ENCODE measurements around the gene ACER3. TPM values are rescaled to one million over a fixed set of nuclear protein-coding genes. Genes with fewer than 3 reads are reported as not detected.

ACER3 gene
- total RNA-seq, 1 experiment from 2014 or later, result 10.7 TPM

DNA sequence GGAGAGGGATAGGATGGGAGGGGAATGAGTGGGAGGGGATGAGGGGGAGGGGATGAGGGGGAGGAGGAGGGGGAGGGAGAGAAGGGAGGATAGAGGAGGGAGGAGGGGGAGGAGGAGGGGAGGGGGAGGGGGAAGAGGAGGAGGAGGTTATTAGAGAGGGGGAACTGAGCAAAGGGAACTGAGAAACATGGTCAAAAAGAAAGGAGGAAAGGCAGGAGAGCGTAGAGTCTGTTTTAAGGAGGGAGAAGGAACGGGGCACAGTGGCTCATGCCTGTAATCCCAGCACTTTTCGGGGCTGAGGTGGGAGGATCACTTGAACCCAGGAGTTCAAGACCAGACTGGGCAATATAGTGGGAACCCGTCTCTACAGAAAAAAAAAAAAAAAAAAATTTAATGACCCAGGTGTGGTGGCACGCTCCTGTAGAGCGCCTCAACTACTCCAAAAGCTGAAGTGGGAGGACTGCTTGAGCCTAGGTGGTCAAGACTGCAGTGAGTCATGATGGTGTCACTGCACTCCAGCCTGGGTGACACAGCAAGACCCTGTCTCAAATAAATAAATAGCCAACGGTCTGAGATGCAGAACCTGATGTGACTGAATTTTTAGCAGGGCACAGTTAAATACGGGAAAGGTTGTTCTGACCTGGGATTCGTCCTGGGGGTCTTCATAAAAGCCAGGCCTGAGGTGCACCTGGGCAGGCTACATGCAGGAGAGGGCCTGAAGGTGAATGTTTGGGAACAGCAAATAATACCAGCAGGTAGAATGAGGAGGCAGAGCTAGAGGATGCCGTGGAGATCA, 177.5 kb downstream of the ACER3 start:
- Histone ChIP-seq H3K27me3 (ENCODE audit: low read length) (no peaks in the 10 kb centered on the region), H4K20me1 (ENCODE audit: insufficient read depth, low read depth, low read length) (no peaks in the 10 kb centered on the region), H3K9ac (ENCODE audit: low read length) (no peak overlapping the region), H3K79me2 (ENCODE audit: low read length) (no peaks in the 10 kb centered on the region), H3K4me2 (ENCODE audit: low read depth, low read length, poor library complexity, severe bottlenecking) (no peak overlapping the region), H3K9me3 (ENCODE audit: low read length) (no peaks in the 10 kb centered on the region), H2AFZ (ENCODE audit: low read length) (no peak overlapping the region), H3K4me3 (ENCODE audit: low read length) (no peak overlapping the region), H3K4me1 (ENCODE audit: low read length) (no peaks in the 10 kb centered on the region), H3K27ac (ENCODE audit: low read length) (no peak overlapping the region), H3K9me2 (replicated peaks; ENCODE audit: insufficient read depth, low read length) (no peaks in the 10 kb centered on the region), H3K36me3 (ENCODE audit: insufficient read depth, low read length) (no peaks in the 10 kb centered on the region)
- no peak for DNase-seq

DNA sequence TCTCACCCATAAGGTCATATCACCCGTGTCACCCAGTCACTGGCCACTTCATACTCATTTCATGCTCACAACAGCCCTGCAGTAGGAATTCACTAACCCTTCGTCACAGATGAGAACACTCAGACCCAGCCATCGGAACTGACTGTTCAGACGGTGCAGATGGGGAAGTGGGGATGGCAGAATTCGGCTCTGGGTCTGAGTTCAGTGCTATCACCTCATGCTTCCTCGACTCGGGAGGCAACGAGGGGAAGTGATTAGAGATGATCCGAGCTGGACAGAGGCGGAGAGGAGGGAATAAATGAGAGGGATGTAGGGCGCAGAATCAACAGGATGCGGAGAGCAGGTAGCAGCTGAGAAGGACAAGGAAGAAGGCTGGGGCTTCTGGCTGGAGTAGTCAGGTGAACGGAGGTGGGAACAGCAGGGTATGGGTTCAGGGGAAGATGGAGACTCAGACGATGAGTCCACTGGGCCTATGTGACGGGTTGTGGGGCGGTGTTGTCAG, 178.2 kb downstream of the ACER3 start:
- H3K36me3 ChIP-seq (ENCODE audit: insufficient read depth, low read length), result no peaks in the 10 kb centered on the region
- no peaks in the 10 kb centered on the region for H3K27me3 ChIP-seq (ENCODE audit: low read length)
- no peak overlapping the region for H3K9ac ChIP-seq (ENCODE audit: low read length)
- H3K9me2 ChIP-seq (replicated peaks; ENCODE audit: insufficient read depth, low read length), result no peaks in the 10 kb centered on the region
- no peaks in the 10 kb centered on the region for H3K4me1 ChIP-seq (ENCODE audit: low read length)
- DNase-seq, result no peak
- no peak overlapping the region for H3K4me2 ChIP-seq (ENCODE audit: low read depth, low read length, poor library complexity, severe bottlenecking)
- H4K20me1 ChIP-seq (ENCODE audit: insufficient read depth, low read depth, low read length), result no peaks in the 10 kb centered on the region
- H3K9me3 ChIP-seq (ENCODE audit: low read length), result no peaks in the 10 kb centered on the region
- no peak overlapping the region for H3K4me3 ChIP-seq (ENCODE audit: low read length)
- H2AFZ ChIP-seq (ENCODE audit: low read length), result no peak overlapping the region
- no peak overlapping the region for H3K27ac ChIP-seq (ENCODE audit: low read length)
- H3K79me2 ChIP-seq (ENCODE audit: low read length), result no peaks in the 10 kb centered on the region

- Histone ChIP-seq H3K36me3 (ENCODE audit: insufficient read depth, low read length) (no peaks in the 10 kb centered on the region), H3K9me2 (replicated peaks; ENCODE audit: insufficient read depth, low read length) (no peaks in the 10 kb centered on the region), H3K27me3 (ENCODE audit: low read length) (no peaks in the 10 kb centered on the region), H3K4me2 (ENCODE audit: low read depth, low read length, poor library complexity, severe bottlenecking) (no peak overlapping the region), H3K27ac (ENCODE audit: low read length) (no peak overlapping the region), H3K4me1 (ENCODE audit: low read length) (no peaks in the 10 kb centered on the region), H3K79me2 (ENCODE audit: low read length) (no peaks in the 10 kb centered on the region), H2AFZ (ENCODE audit: low read length) (no peak overlapping the region), H4K20me1 (ENCODE audit: insufficient read depth, low read depth, low read length) (no peaks in the 10 kb centered on the region), H3K4me3 (ENCODE audit: low read length) (no peak overlapping the region), H3K9ac (ENCODE audit: low read length) (no peak overlapping the region), H3K9me3 (ENCODE audit: low read length) (no peaks in the 10 kb centered on the region)
- no peak for DNase-seq
Observed at GRCh38 chr11:77039491-77040400, 179.0 kb downstream of the ACER3 start.

DNA sequence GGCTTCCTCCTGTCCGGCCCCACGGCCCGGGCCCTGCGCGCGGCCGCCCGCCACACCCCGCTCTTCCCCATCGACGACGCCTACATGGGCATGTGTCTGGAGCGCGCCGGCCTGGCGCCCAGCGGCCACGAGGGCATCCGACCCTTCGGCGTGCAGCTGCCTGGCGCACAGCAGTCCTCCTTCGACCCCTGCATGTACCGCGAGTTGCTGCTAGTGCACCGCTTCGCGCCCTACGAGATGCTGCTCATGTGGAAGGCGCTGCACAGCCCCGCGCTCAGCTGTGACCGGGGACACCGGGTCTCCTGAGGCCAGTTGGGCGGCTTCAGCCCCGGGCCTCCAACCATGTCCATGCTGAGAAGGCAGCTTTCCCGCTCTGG, 179.7 kb downstream of the ACER3 start:
- Histone ChIP-seq H4K20me1 (ENCODE audit: insufficient read depth, low read depth, low read length) (no peaks in the 10 kb centered on the region), H3K36me3 (ENCODE audit: insufficient read depth, low read length) (no peaks in the 10 kb centered on the region), H3K9me3 (ENCODE audit: low read length) (no peaks in the 10 kb centered on the region), H3K27ac (ENCODE audit: low read length) (no peak overlapping the region), H2AFZ (ENCODE audit: low read length) (no peak overlapping the region), H3K9ac (ENCODE audit: low read length) (no peak overlapping the region), H3K79me2 (ENCODE audit: low read length) (no peaks in the 10 kb centered on the region), H3K4me2 (ENCODE audit: low read depth, low read length, poor library complexity, severe bottlenecking) (no peak overlapping the region), H3K27me3 (ENCODE audit: low read length) (no peaks in the 10 kb centered on the region), H3K4me3 (ENCODE audit: low read length) (no peak overlapping the region), H3K4me1 (ENCODE audit: low read length) (no peaks in the 10 kb centered on the region), H3K9me2 (replicated peaks; ENCODE audit: insufficient read depth, low read length) (no peaks in the 10 kb centered on the region)
- no peak for DNase-seq

- no peaks in the 10 kb centered on the region for H3K9me3 ChIP-seq (ENCODE audit: low read length)
- no peaks in the 10 kb centered on the region for H3K27me3 ChIP-seq (ENCODE audit: low read length)
- H3K9ac ChIP-seq (ENCODE audit: low read length), result no peak overlapping the region
- H3K79me2 ChIP-seq (ENCODE audit: low read length), result no peaks in the 10 kb centered on the region
- H3K4me2 ChIP-seq (ENCODE audit: low read depth, low read length, poor library complexity, severe bottlenecking), result no peak overlapping the region
- H3K27ac ChIP-seq (ENCODE audit: low read length), result no peak overlapping the region
- no peak overlapping the region for H2AFZ ChIP-seq (ENCODE audit: low read length)
- no peak overlapping the region for H3K4me3 ChIP-seq (ENCODE audit: low read length)
- no peaks in the 10 kb centered on the region for H3K9me2 ChIP-seq (replicated peaks; ENCODE audit: insufficient read depth, low read length)
- no peaks in the 10 kb centered on the region for H3K4me1 ChIP-seq (ENCODE audit: low read length)
- no peaks in the 10 kb centered on the region for H4K20me1 ChIP-seq (ENCODE audit: insufficient read depth, low read depth, low read length)
- no peak for DNase-seq
- no peaks in the 10 kb centered on the region for H3K36me3 ChIP-seq (ENCODE audit: insufficient read depth, low read length)
Observed at GRCh38 chr11:77040889-77041288, 180.2 kb downstream of the ACER3 start.

DNA sequence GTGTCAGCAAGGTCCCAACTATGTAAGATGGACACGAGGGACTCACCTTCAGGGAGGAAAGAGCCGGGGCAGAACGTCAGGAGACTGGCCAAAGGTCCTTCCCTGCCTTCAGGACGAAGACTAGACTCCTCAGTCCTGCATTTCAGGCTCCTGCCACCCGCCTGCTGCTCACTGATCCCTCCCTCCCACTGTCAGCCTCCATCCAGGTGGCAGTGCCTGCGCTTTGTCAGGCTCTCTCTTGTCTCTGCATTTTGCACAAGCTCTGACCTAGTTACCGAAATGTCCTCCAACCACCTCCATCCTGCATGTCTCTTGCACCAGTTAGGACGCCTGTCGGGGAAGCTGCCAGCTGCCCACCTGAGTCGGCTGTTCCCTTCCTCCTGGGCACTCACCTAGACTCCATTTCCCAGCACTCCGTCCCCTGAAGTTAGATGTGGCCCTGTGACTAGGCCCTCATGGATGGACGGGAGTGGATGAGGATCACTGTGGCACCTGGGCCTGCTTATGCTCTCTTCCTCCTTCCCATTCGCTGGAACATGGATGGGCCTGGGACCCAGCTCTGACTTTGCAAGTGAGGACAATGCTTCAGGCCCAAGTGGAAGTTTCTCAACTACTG, 181.5 kb downstream of the ACER3 start:
- Histone ChIP-seq H3K36me3 (ENCODE audit: insufficient read depth, low read length) (no peaks in the 10 kb centered on the region), H3K4me2 (ENCODE audit: low read depth, low read length, poor library complexity, severe bottlenecking) (no peak overlapping the region), H3K79me2 (ENCODE audit: low read length) (no peaks in the 10 kb centered on the region), H3K4me1 (ENCODE audit: low read length) (peaks cover 3% of the 10 kb centered on the region), H3K9me2 (replicated peaks; ENCODE audit: insufficient read depth, low read length) (no peaks in the 10 kb centered on the region), H3K9ac (ENCODE audit: low read length) (no peak overlapping the region), H2AFZ (ENCODE audit: low read length) (no peak overlapping the region), H4K20me1 (ENCODE audit: insufficient read depth, low read depth, low read length) (no peaks in the 10 kb centered on the region), H3K27me3 (ENCODE audit: low read length) (no peaks in the 10 kb centered on the region), H3K4me3 (ENCODE audit: low read length) (no peak overlapping the region), H3K27ac (ENCODE audit: low read length) (no peak overlapping the region), H3K9me3 (ENCODE audit: low read length) (no peaks in the 10 kb centered on the region)
- DNase-seq, result no peak

DNA sequence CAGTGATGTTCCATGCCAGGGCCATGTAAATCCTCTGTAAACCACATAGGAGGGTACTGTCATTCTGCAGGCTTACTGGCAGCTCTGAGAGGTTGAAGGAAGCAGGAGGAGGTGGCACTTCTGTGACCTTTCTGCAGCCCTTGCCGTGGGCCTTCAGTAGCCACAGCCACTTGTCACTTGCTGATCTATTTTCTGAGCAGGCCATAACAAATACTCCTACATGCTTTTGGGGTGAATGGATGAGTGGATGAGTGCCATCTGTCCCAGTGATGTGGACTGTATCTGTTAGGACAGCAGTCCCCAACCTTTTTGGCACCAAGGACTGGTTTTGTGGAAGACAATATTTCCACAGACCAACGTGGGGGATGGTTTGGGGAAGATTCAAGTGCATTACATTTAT, 183.6 kb downstream of the ACER3 start:
- no peaks in the 10 kb centered on the region for H4K20me1 ChIP-seq (ENCODE audit: insufficient read depth, low read depth, low read length)
- H3K36me3 ChIP-seq (ENCODE audit: insufficient read depth, low read length), result no peaks in the 10 kb centered on the region
- H2AFZ ChIP-seq (ENCODE audit: low read length), result no peak overlapping the region
- no peak overlapping the region for H3K27ac ChIP-seq (ENCODE audit: low read length)
- no peak overlapping the region for H3K4me3 ChIP-seq (ENCODE audit: low read length)
- no peak overlapping the region for H3K4me2 ChIP-seq (ENCODE audit: low read depth, low read length, poor library complexity, severe bottlenecking)
- no peaks in the 10 kb centered on the region for H3K27me3 ChIP-seq (ENCODE audit: low read length)
- H3K9ac ChIP-seq (ENCODE audit: low read length), result no peak overlapping the region
- no peaks in the 10 kb centered on the region for H3K9me2 ChIP-seq (replicated peaks; ENCODE audit: insufficient read depth, low read length)
- no peaks in the 10 kb centered on the region for H3K79me2 ChIP-seq (ENCODE audit: low read length)
- H3K9me3 ChIP-seq (ENCODE audit: low read length), result no peaks in the 10 kb centered on the region
- peaks cover 6% of the 10 kb centered on the region for H3K4me1 ChIP-seq (ENCODE audit: low read length)
- no peak for DNase-seq

GRCh38 chr11:77044886-77045285, 184.2 kb downstream of the ACER3 start:
- Histone ChIP-seq H3K36me3 (ENCODE audit: insufficient read depth, low read length) (no peaks in the 10 kb centered on the region), H3K9me3 (ENCODE audit: low read length) (no peaks in the 10 kb centered on the region), H3K27me3 (ENCODE audit: low read length) (no peaks in the 10 kb centered on the region), H3K4me1 (ENCODE audit: low read length) (peaks cover 6% of the 10 kb centered on the region), H3K4me2 (ENCODE audit: low read depth, low read length, poor library complexity, severe bottlenecking) (no peak overlapping the region), H3K4me3 (ENCODE audit: low read length) (no peak overlapping the region), H3K9me2 (replicated peaks; ENCODE audit: insufficient read depth, low read length) (no peaks in the 10 kb centered on the region), H4K20me1 (ENCODE audit: insufficient read depth, low read depth, low read length) (no peaks in the 10 kb centered on the region), H2AFZ (ENCODE audit: low read length) (no peak overlapping the region), H3K9ac (ENCODE audit: low read length) (no peak overlapping the region), H3K27ac (ENCODE audit: low read length) (no peak overlapping the region), H3K79me2 (ENCODE audit: low read length) (no peaks in the 10 kb centered on the region)
- no peak for DNase-seq

Data from Karpas-422 (cell line).